ENCODE measurements around the gene SPECC1.

GRCh38 chr17:19979917-19980770 lies 29.0 kb upstream of the SPECC1 start:
- TF ChIP-seq L3MBTL2 (conservative IDR thresholded peaks at IDR 0.05) (no peak), SP1 (IDR thresholded peaks at IDR 0.05) (no peak), ZNF384 (IDR thresholded peaks at IDR 0.05) (no peak), FOXK2 (IDR thresholded peaks at IDR 0.05) (no peak), BHLHE40 (IDR thresholded peaks at IDR 0.05; ENCODE audit: borderline replicate concordance) (no peak), SUZ12 (IDR thresholded peaks at IDR 0.05) (no peak), FOXM1 (IDR thresholded peaks at IDR 0.05; ENCODE audit: borderline replicate concordance) (no peak), ARNT (IDR thresholded peaks at IDR 0.05) (no peak)

Data from HEK293T (cell line).